Islet of Langerhans (tissue), 1 donor: Measurements from ENCODE around the gene ZNF672.

Experiments
- FAIRE-seq: peaks from one replicate; lab custom pipeline; 2011; peaks lifted over from hg19 to GRCh38; lab: Jason Lieb, UNC

The ZNF672 gene

GRCh38 chr1:248890549-248891498, 52.8 kb downstream of the ZNF672 start:
- FAIRE-seq, result no peak

- no peak for FAIRE-seq
Measured at GRCh38 chr1:248891758-248892157, 53.7 kb downstream of the ZNF672 start.

GRCh38 chr1:248892590-248892989, 54.6 kb downstream of the ZNF672 start:
- no peak for FAIRE-seq

- no peak for FAIRE-seq
Measured at GRCh38 chr1:248894837-248895236, 56.8 kb downstream of the ZNF672 start.

GRCh38 chr1:248897412-248898337, 59.7 kb downstream of the ZNF672 start:
- FAIRE-seq, result no peak
